WTC11 (cell line): ENCODE measurements around the gene TSC22D3. TPM values are rescaled to one million over a fixed set of nuclear protein-coding genes. Genes with fewer than 3 reads are reported as not detected.
"Not testable (repeated sequence)": the region's sequence is repeated elsewhere in the genome, so short reads cannot be mapped to it uniquely, and the experiment has no call there.

Experiments used
- ATAC-seq: fragments of 200-7000 bp; cut with Tn5 transposase; 2 replicates; pipeline ENCODE4 v1.10.0; 2021; ENCODE audit warnings: mild to moderate bottlenecking, moderate library complexity
- CTCF ChIA-PET: fragments of 300-600 bp; sonication (Branson Sonifier 250); formaldehyde crosslinking; loops from one replicate; lab custom pipeline; 2021; ENCODE audit warnings: antibody characterized with exemption; lab: Charles Lee
- POLR2A ChIA-PET: fragments of 350-600 bp; sonication (Branson Sonifier 250); formaldehyde crosslinking; loops from one replicate; lab custom pipeline; 2021; ENCODE audit warnings: antibody characterized with exemption; lab: Charles Lee
- DNase-seq: peaks from one replicate; pipeline ENCODE4 v3.0.0; 2021; ENCODE audit warnings: low spot score
- H3K27ac Mint-ChIP-seq: 2 replicates; pipeline ENCODE4 v1.8.0; 2021; ENCODE audit warnings: mixed read lengths
- H3K27me3 Mint-ChIP-seq: 2 replicates; pipeline ENCODE4 v1.8.0; 2021; ENCODE audit warnings: low read depth, mild to moderate bottlenecking, moderate library complexity, mixed read lengths
- H3K36me3 Mint-ChIP-seq: 2 replicates; pipeline ENCODE4 v1.8.0; 2021; ENCODE audit warnings: mixed read lengths
- H3K4me1 Mint-ChIP-seq: 2 replicates; pipeline ENCODE4 v1.8.0; 2022; ENCODE audit warnings: mixed read lengths
- H3K4me3 Mint-ChIP-seq: 2 replicates; pipeline ENCODE4 v1.8.0; 2021; ENCODE audit warnings: mild to moderate bottlenecking, moderate library complexity, mixed read lengths
- H3K9me3 Mint-ChIP-seq: 2 replicates; pipeline ENCODE4 v1.8.0; 2021; ENCODE audit warnings: mixed read lengths
- CREM ChIP-seq: sonication (generic); formaldehyde crosslinking; IDR thresholded peaks from 2 replicates; pipeline ENCODE4 v1.8.1; 2022; ENCODE audit warnings: mild to moderate bottlenecking, missing genetic modification reagents, moderate library complexity
- ELF4 ChIP-seq: sonication (generic); formaldehyde crosslinking; IDR thresholded peaks from 2 replicates; pipeline ENCODE4 v1.8.1; 2022; ENCODE audit warnings: low read depth, mild to moderate bottlenecking, moderate library complexity, missing genetic modification reagents
- FOXK1 ChIP-seq: sonication (generic); formaldehyde crosslinking; IDR thresholded peaks from 2 replicates; pipeline ENCODE4 v1.8.0; 2022; ENCODE audit warnings: mild to moderate bottlenecking, moderate library complexity, missing genetic modification reagents
- GTF2I ChIP-seq: fragments of 250-450 bp; sonication (Bioruptor Pico); conservative IDR thresholded peaks from 2 replicates; pipeline ENCODE4 v1.4.0; 2021; ENCODE audit warnings: mild to moderate bottlenecking
- HMGA2 ChIP-seq: fragments of 250-450 bp; sonication (Bioruptor Pico); IDR thresholded peaks from 2 replicates; pipeline ENCODE4 v1.4.0; 2021; ENCODE audit warnings: mild to moderate bottlenecking, moderate library complexity
- JUN ChIP-seq: sonication (generic); formaldehyde crosslinking; IDR thresholded peaks from 2 replicates; pipeline ENCODE4 v1.8.0; 2023; ENCODE audit warnings: mild to moderate bottlenecking, missing genetic modification reagents
- NR2C2 ChIP-seq: sonication (generic); formaldehyde crosslinking; IDR thresholded peaks from 2 replicates; pipeline ENCODE4 v1.8.0; 2022; ENCODE audit warnings: mild to moderate bottlenecking, missing genetic modification reagents
- PRRX2 ChIP-seq: fragments of 250-450 bp; sonication (Bioruptor Pico); IDR thresholded peaks from 2 replicates; pipeline ENCODE4 v1.8.0; 2021; ENCODE audit warnings: mild to moderate bottlenecking
- RELA ChIP-seq: sonication (generic); formaldehyde crosslinking; IDR thresholded peaks from 2 replicates; pipeline ENCODE4 v1.8.1; 2022; ENCODE audit warnings: missing genetic modification reagents, mild to moderate bottlenecking, borderline replicate concordance
- TEAD1 ChIP-seq: sonication (generic); formaldehyde crosslinking; IDR thresholded peaks from 2 replicates; pipeline ENCODE4 v1.8.0; 2022; ENCODE audit warnings: mild to moderate bottlenecking, missing genetic modification reagents
- ZNF138 ChIP-seq: sonication (generic); formaldehyde crosslinking; conservative IDR thresholded peaks from 2 replicates; pipeline ENCODE4 v1.8.1; 2022; ENCODE audit warnings: mild to moderate bottlenecking, moderate library complexity, missing genetic modification reagents
- ZNF219 ChIP-seq: sonication (generic); formaldehyde crosslinking; IDR thresholded peaks from 2 replicates; pipeline ENCODE4 v1.8.0; 2023; ENCODE audit warnings: missing genetic modification reagents, mild to moderate bottlenecking, borderline replicate concordance
- ZNF263 ChIP-seq: sonication (generic); formaldehyde crosslinking; IDR thresholded peaks from 2 replicates; pipeline ENCODE4 v1.8.1; 2022; ENCODE audit warnings: low read depth, mild to moderate bottlenecking, moderate library complexity, missing genetic modification reagents
- ZNF396 ChIP-seq: fragments of 250-450 bp; sonication (Bioruptor Pico); IDR thresholded peaks from 2 replicates; pipeline ENCODE4 v1.8.0; 2021; ENCODE audit warnings: mild to moderate bottlenecking, moderate library complexity, borderline replicate concordance
- ZNF671 ChIP-seq: fragments of 250-450 bp; sonication (Bioruptor Pico); IDR thresholded peaks from 2 replicates; pipeline ENCODE4 v1.8.0; 2021; ENCODE audit warnings: mild to moderate bottlenecking
- total RNA-seq: library from RNA; stranded (reverse); gene quantifications from 3 replicates; pipeline ENCODE4 v1.2.3, GENCODE V29; 2021
- TF ChIP-seq, protein P1 (sequence below): fragments of 250-450 bp; sonication (Bioruptor Pico); conservative IDR thresholded peaks from 2 replicates; pipeline ENCODE4 v1.9.0; 2021; ENCODE audit warnings: mild to moderate bottlenecking
- TF ChIP-seq, protein P2 (sequence below): fragments of 250-450 bp; sonication (Bioruptor Pico); IDR thresholded peaks from 2 replicates; pipeline ENCODE4 v1.8.0; 2021; ENCODE audit warnings: mild to moderate bottlenecking
- TF ChIP-seq, protein P3 (sequence below): sonication (generic); formaldehyde crosslinking; IDR thresholded peaks from 2 replicates; pipeline ENCODE4 v1.8.1; 2022; ENCODE audit warnings: mild to moderate bottlenecking, moderate library complexity, missing genetic modification reagents
- TF ChIP-seq, protein P4 (sequence below): sonication (generic); formaldehyde crosslinking; IDR thresholded peaks from 2 replicates; pipeline ENCODE4 v1.8.0; 2022; ENCODE audit warnings: mild to moderate bottlenecking, missing genetic modification reagents
- TF ChIP-seq, protein P5 (sequence below): sonication (generic); formaldehyde crosslinking; IDR thresholded peaks from 2 replicates; pipeline ENCODE4 v1.8.1; 2022; ENCODE audit warnings: mild to moderate bottlenecking, missing genetic modification reagents, moderate library complexity, borderline replicate concordance

The TSC22D3 gene
- total RNA-seq, 1 experiment from 2014 or later = 15.7 TPM

DNA sequence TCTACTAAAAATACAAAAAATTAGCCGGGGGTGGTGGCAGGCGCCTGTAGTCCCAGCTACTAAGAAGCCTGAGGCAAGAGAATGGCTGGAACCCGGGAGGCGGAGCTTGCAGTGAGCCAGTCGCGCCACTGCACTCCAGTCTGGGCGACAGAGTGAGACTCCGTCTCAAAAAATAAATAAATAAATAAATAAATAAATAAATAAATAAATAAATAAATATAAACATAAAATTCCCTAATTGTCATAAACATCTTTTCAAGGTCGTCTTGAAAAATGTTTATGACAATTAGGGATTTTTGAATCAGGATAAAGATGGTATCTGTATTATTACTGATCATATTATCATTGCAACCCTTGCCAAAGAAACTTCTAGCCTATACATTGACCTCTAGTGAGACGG is 34.5 kb upstream of the TSC22D3 start:
- H3K9me3 Mint-ChIP-seq, H3K27me3 Mint-ChIP-seq, CTCF ChIA-PET, H3K4me1 Mint-ChIP-seq, H3K4me3 Mint-ChIP-seq, POLR2A ChIA-PET, DNase-seq, H3K36me3 Mint-ChIP-seq, H3K27ac Mint-ChIP-seq, ATAC-seq: not testable (repeated sequence)

DNA sequence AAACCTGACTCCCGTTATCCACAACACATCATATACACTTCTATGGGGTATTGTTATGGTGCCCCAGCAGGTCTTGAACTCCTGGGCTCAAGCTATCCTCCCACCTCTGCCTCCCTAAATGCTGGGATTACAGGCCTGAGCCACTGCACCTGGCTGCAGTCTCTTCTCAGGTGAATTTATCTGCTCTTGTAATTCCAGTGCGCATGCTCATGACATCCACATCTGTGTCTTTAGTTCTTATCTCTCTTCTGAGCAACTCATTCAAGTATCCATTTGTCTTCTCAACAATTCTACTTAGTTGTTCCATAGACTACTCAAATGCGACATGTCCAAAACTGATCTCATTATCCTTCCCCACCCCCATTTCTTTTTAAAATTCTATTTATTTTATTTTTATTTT is 29.6 kb upstream of the TSC22D3 start:
- ATAC-seq (no peak), DNase-seq (no peak)
- ChIA-PET CTCF (no interaction called here), POLR2A (no interaction called here)
- Mint-ChIP-seq H3K36me3 (no peaks in the 10 kb centered on the region), H3K27ac (no peak overlapping the region), H3K27me3 (peaks cover 2% of the 10 kb centered on the region), H3K4me3 (no peak overlapping the region), H3K4me1 (peaks cover 5% of the 10 kb centered on the region; the same call in 1 of the 2 replicates), H3K9me3 (peaks cover 12% of the 10 kb centered on the region; the same call in 1 of the 2 replicates)
- no peak for TF ChIP-seq ZNF138 (CRISPR knock-in tag)
- no peak for TF ChIP-seq ZNF396
- no peak for TF ChIP-seq HMGA2 (CRISPR knock-in tag)
- TF ChIP-seq RELA (CRISPR knock-in tag) = no peak
- TF ChIP-seq, protein P1, sequence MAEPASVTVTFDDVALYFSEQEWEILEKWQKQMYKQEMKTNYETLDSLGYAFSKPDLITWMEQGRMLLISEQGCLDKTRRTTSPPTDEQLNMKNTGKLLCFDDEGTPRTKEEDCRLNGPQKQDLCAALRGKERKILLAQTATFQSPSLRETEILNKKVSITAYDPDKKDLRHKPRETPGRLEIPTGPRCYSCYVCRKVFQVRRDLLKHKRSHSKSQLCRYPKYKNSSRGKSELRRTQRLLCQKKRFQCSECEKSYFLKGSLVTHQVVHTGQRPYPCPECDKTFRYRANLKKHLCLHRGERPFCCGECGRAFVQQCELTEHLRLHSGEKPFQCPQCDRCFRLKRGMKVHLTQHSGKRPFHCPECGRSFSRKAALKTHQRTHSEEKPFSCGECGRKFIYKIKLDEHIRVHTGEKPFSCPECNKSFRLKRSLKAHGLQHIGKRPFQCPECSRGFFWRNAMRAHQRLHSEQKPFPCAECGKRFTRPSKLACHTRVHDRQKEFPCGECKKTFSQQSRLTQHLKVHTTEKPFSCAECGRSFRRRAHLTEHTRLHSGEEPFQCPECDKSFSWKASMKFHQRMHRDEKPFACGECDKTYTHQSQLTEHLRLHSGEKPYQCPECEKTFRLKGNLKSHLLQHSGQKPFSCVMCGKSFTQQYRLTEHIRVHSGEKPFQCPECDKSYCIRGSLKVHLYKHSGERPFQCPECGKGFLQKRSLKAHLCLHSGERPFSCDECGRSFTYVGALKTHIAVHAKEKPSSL (CRISPR knock-in tag) = no peak
- TF ChIP-seq ZNF219 (CRISPR knock-in tag) = no peak
- no peak for TF ChIP-seq ELF4
- TF ChIP-seq JUN (CRISPR knock-in tag) = no peak
- TF ChIP-seq, protein P2, sequence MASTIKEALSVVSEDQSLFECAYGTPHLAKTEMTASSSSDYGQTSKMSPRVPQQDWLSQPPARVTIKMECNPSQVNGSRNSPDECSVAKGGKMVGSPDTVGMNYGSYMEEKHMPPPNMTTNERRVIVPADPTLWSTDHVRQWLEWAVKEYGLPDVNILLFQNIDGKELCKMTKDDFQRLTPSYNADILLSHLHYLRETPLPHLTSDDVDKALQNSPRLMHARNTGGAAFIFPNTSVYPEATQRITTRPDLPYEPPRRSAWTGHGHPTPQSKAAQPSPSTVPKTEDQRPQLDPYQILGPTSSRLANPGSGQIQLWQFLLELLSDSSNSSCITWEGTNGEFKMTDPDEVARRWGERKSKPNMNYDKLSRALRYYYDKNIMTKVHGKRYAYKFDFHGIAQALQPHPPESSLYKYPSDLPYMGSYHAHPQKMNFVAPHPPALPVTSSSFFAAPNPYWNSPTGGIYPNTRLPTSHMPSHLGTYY (CRISPR knock-in tag) = no peak
- no peak for TF ChIP-seq ZNF263 (CRISPR knock-in tag)
- no peak for TF ChIP-seq TEAD1 (CRISPR knock-in tag)
- TF ChIP-seq FOXK1 = no peak
- no peak for TF ChIP-seq GTF2I (CRISPR knock-in tag)
- no peak for TF ChIP-seq ZNF671
- TF ChIP-seq, protein P3, sequence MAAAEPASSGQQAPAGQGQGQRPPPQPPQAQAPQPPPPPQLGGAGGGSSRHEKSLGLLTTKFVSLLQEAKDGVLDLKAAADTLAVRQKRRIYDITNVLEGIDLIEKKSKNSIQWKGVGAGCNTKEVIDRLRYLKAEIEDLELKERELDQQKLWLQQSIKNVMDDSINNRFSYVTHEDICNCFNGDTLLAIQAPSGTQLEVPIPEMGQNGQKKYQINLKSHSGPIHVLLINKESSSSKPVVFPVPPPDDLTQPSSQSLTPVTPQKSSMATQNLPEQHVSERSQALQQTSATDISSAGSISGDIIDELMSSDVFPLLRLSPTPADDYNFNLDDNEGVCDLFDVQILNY (CRISPR knock-in tag) = no peak
- no peak for TF ChIP-seq NR2C2
- TF ChIP-seq PRRX2 (CRISPR knock-in tag) = no peak

DNA sequence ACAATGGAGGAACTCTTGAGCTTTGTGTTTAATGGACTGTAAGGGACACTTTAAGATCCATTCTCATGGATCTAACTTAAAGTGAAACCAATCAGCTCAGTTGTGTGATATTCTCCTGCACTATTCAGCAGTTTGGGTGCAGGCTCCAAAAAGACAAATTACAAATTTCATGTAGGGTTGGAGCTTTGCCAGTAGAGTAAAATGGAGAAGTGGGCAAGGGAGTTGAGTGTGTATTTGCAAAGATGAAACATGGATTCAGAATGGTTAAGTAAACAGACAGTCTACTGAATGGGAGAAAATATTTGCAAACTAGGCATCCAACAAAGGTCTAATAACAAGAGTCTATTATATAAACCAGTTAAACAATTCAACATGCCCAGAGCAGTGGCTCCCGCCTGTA is 28.8 kb upstream of the TSC22D3 start:
- Mint-ChIP-seq H3K4me1 (peaks cover 5% of the 10 kb centered on the region; the same call in 1 of the 2 replicates), H3K27ac (no peak overlapping the region), H3K27me3 (peaks cover 2% of the 10 kb centered on the region), H3K9me3 (peaks cover 12% of the 10 kb centered on the region; the same call in 1 of the 2 replicates)
- POLR2A ChIA-PET = no interaction called here
- CTCF ChIA-PET = no interaction called here
- no peak for ATAC-seq
- TF ChIP-seq CREM (CRISPR knock-in tag) = no peak
- TF ChIP-seq, protein P4, sequence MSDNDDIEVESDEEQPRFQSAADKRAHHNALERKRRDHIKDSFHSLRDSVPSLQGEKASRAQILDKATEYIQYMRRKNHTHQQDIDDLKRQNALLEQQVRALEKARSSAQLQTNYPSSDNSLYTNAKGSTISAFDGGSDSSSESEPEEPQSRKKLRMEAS (CRISPR knock-in tag) = no peak
- TF ChIP-seq, protein P5, sequence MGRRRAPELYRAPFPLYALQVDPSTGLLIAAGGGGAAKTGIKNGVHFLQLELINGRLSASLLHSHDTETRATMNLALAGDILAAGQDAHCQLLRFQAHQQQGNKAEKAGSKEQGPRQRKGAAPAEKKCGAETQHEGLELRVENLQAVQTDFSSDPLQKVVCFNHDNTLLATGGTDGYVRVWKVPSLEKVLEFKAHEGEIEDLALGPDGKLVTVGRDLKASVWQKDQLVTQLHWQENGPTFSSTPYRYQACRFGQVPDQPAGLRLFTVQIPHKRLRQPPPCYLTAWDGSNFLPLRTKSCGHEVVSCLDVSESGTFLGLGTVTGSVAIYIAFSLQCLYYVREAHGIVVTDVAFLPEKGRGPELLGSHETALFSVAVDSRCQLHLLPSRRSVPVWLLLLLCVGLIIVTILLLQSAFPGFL (CRISPR knock-in tag) = no peak
- TF ChIP-seq ZNF396 = no peak
- TF ChIP-seq, all 79 proteins: peak for 0
- no peak for DNase-seq
- H3K36me3 Mint-ChIP-seq = no peaks in the 10 kb centered on the region
- no peak overlapping the region for H3K4me3 Mint-ChIP-seq
